GM10847 (cell line): ENCODE results near the gene MUC21.

ENCODE experiments used
- POLR2A ChIP-seq: IDR thresholded peaks from 2 replicates; pipeline ENCODE4 v1.6.1; 2011; ENCODE audit not compliant: insufficient read length; ENCODE audit errors: extremely low read depth

The MUC21 gene

GRCh38 chr6:30960907-30961673 is 22.4 kb upstream of the MUC21 start:
- TF ChIP-seq POLR2A = no peak

GRCh38 chr6:30962716-30963115 is 20.8 kb upstream of the MUC21 start:
- TF ChIP-seq POLR2A = no peak

DNA sequence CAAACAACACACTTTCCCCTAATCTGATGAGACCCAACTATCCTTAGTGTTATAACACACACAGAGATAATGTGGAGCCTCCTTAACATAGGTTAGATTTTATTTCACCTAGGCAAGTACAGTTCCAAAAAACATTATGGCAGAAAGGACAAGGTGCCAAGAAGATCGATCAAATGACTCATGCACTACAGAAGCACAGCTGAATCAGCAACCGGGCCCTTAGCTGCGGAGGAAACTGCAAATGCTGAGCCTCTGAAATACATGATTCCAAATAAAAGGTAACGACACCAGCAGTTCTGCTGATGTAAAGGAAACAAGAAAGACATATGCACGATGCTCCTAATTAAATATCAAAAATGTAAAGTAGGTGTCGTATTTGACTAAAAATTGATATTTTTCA is 19.9 kb upstream of the MUC21 start:
- no peak for TF ChIP-seq POLR2A

DNA sequence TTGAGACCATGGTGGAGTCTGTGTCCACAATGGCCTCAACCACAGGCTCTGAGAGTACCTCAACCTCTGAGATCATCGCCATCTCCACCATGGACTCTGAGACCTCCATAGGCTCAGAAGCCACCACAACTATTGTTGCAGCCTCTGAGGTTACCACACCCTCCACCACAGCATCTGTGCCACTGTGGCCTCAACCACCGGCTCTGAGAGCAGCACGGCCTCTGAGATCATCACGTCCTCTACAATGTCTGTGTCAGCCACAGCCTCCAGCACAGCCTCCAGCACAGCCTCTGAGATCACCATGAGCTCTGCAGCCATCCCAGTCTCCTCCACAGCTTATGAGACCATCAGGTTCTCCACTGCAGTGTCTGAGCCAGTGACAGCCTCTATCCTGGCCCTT is 19.4 kb upstream of the MUC21 start:
- no peak for TF ChIP-seq POLR2A

GRCh38 chr6:30965140-30965601 is 18.3 kb upstream of the MUC21 start:
- TF ChIP-seq POLR2A = no peak

DNA sequence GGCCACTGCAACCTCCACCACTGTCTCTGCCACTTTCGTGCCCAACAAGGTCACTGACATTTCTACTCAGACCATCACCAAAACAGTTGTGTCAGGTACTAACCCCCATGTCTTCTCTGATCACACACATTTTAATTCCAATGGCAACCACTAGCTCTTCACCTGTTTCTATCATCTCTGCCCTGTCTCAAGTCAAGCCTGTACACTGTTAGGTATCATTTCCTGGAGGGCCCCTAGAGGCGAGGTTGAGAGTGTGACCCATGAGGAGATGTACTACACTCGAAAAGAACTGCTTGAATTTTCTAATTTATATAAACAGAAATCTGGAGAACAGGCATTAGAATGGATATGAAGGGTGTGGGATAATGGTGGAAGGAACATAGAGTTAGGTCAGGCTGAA is 17.4 kb upstream of the MUC21 start:
- TF ChIP-seq POLR2A = no peak

GRCh38 chr6:30970946-30971345 is 12.6 kb upstream of the MUC21 start:
- no peak for TF ChIP-seq POLR2A

DNA sequence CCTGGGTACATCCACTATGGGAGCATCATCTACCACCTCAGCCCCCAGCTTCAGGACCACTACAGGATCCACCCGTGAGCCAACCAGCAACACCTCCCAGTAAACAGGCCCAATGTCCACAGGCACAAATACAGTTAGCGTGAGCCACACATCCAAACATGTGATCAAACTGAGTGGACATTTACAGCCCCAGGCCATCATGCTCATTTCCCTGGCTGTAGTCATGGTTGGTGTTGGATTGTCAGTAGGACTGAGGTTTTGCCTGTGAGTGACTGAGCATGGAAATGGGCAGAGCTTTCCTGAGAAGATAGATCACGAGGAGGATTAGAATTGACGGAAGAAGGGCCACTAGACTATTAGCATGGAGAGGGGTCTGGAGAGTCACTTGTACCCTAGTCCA is 10.7 kb upstream of the MUC21 start:
- TF ChIP-seq POLR2A = no peak

DNA sequence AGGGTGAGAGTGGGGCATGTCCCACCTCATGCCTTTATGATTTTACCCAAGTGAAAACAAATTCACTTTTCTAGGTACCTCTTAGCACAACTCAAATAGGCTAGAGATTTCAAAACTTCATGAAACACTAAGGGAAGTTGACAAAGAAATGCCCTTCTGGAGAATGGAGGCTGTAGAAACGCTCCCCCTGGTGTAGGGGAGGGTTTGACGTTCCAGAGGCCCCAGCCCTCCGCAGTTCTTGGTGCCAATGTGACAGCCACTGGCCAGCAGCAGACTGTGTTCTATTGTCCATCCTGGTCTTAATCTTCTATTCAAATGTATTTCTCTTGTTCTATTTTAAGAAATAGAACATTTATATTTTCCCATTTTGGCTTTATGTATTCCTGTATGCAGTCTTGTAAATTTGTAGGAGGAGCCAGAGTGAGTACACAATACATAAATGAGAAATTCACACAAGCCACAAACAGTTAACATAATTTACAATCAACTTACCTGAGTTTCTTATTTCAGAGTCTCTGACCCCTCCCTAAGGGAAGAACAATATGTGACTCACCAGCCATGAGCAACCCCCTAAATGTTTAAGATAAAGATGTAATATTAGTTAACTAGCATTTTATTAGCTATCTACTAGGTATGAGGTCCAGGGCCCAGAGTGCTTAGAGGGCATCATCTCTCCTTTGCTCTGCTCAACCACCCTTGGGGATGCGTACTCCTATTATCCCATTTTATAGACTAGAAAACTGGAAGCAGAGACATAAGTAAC is 8.8 kb upstream of the MUC21 start:
- TF ChIP-seq POLR2A = no peak

DNA sequence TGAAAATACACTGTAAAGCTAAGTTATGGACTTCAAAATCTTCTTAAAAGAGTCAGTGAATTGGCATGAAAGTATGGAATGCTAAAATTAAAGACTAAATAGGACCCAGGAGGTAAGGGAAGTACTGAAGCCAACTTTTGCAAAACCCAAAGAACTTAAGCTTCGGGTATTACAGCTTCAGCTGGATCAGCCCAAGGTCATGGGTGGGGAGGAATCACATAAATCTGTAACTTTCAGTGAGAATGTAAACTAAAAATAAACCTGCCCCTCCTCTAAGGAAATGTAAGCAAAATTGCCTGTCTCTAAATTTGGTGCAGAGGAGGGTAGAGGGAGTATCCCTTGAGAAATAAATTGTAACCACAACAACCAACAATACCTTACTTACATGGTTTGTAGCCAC is 4.4 kb upstream of the MUC21 start:
- no peak for TF ChIP-seq POLR2A

- no peak for TF ChIP-seq POLR2A
Observed at GRCh38 chr6:30979690-30980089, 3.8 kb upstream of the MUC21 start.

- TF ChIP-seq POLR2A = no peak
Observed at GRCh38 chr6:30981942-30982772, 1.4 kb upstream of the MUC21 start.

DNA sequence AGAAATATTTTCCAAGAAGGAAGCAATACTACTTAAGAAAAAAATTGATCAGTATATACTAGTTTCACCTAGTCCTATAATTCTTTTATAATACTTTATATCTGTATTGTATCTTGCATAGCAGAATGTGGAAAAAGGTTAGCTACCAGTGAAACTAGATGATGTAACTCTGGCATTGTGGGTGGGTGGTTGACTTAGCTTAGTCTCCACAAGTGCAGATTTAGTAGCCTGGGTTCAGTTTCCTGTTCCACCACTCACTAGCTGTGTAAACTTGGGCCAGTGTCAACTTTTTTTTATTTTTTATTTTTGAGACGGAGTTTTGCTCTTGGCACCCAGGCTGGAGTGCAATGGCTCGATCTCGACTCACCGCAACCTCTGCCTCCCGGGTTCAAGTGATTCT is 2.0 kb downstream of the MUC21 start:
- no peak for TF ChIP-seq POLR2A

DNA sequence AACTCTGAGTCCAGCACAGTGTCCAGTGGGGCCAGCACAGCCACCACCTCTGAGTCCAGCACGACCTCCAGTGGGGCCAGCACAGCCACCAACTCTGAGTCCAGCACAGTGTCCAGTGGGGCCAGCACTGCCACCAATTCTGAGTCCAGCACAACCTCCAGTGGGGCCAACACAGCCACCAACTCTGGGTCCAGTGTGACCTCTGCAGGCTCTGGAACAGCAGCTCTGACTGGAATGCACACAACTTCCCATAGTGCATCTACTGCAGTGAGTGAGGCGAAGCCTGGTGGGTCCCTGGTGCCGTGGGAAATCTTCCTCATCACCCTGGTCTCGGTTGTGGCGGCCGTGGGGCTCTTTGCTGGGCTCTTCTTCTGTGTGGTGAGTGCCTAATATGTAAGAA is 3.8 kb downstream of the MUC21 start:
- no peak for TF ChIP-seq POLR2A

DNA sequence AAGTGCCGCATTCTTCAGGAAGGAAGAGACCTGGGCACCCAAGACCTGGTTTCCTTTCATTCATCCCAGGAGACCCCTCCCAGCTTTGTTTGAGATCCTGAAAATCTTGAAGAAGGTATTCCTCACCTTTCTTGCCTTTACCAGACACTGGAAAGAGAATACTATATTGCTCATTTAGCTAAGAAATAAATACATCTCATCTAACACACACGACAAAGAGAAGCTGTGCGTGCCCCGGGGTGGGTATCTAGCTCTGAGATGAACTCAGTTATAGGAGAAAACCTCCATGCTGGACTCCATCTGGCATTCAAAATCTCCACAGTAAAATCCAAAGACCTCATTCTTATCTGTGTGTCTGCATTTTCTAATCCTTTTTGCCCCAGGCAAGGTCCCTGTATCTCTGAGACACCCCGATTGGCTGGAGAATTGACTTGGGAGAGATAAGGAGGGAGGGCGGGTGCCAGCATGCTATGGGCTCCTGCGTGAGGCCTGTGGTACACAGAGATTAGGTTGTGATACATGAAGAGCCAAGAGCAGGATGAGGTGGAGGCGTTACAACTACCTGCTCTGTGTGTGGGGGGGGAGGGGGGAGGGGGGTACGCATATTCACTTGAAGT is 4.8 kb downstream of the MUC21 start:
- no peak for TF ChIP-seq POLR2A
